Prostate gland (tissue), 2 donors: ENCODE results near the gene CDC42BPA. TPM values are rescaled to one million over a fixed set of nuclear protein-coding genes. Genes with fewer than 3 reads are reported as not detected.

Experiments
- DNase-seq: peaks from one replicate; pipeline ENCODE4 v3.0.0-alpha.2; 2019; ENCODE audit warnings: low spot score
- H3K27ac ChIP-seq, 2 donors: fragments of 200-600 bp; sonication (generic); 2 replicates each; pipeline ENCODE4 v1.5.1; 2017 to 2019
- H3K27me3 ChIP-seq: fragments of 200-600 bp; sonication (generic); replicated peaks from 2 replicates; pipeline ENCODE4 v1.5.1; 2019; ENCODE audit not compliant: insufficient read depth
- H3K36me3 ChIP-seq, 2 donors: fragments of 200-600 bp; sonication (generic); 1 replicate in 1 of 2; 2 replicates in 1 of 2; pipeline versions ENCODE4 v1.5.1 to v1.8.1; 2017 to 2019
- H3K4me1 ChIP-seq: fragments of 200-600 bp; sonication (generic); replicated peaks from 2 replicates; pipeline ENCODE4 v1.5.1; 2019
- H3K4me3 ChIP-seq, 2 donors: fragments of 200-600 bp; sonication (generic); 2 replicates each; pipeline ENCODE4 v1.5.1; 2017 to 2019
- H3K9me3 ChIP-seq: fragments of 200-600 bp; sonication (generic); 2 replicates; pipeline ENCODE4 v1.5.1; 2017
- CTCF ChIP-seq, 4 experiments: fragments of 200-600 bp in 2 of 4; fragments of 450-650 bp in 2 of 4; sonication (generic) in 2 of 4; IDR thresholded peaks; 1 replicate in 3 of 4; 2 replicates in 1 of 4; pipeline ENCODE4 v1.5.1; 2016 to 2019; ENCODE audit warnings: antibody characterized with exemption in 4 of 4, mild to moderate bottlenecking in 2 of 4, moderate library complexity in 2 of 4
- POLR2A ChIP-seq: fragments of 450-650 bp; IDR thresholded peaks from one replicate; pipeline ENCODE4 v1.6.1; 2016; ENCODE audit warnings: antibody characterized with exemption, mild to moderate bottlenecking
- POLR2AphosphoS5 ChIP-seq: sonication (generic); formaldehyde crosslinking; IDR thresholded peaks from one replicate; pipeline ENCODE4 v1.6.1; 2017; ENCODE audit warnings: antibody characterized with exemption
- WGBS: methylation state at CpG from one replicate; pipeline ENCODE4 v1.1.5; 2018; 5-methylcytosine and 5-hydroxymethylcytosine counted together
- intact Hi-C: fragments of 100-400 bp; cut with DNase I; formaldehyde crosslinking; loops from one replicate; pipeline ENCODE4 v1.14.2; 2022
- total RNA-seq, 2 donors: library from RNA; depleted of rRNA; stranded (reverse); fragments of >200 nt; gene quantifications; one replicate each; pipeline ENCODE4 v1.1.0, GENCODE V29; 2016

CDC42BPA gene
- total RNA-seq, 2 donors from 2014 or later: 31.3 to 76.9 TPM

- no peak overlapping the region for H3K4me3 ChIP-seq
- H3K36me3 ChIP-seq: no peaks in the 10 kb centered on the region
- DNase-seq: no peak
- no peaks in the 10 kb centered on the region for H3K27me3 ChIP-seq
- no peaks in the 10 kb centered on the region for H3K4me1 ChIP-seq
- H3K9me3 ChIP-seq: no peaks in the 10 kb centered on the region
- no peak overlapping the region for H3K27ac ChIP-seq
- no peak for TF ChIP-seq CTCF (IDR thresholded peaks at IDR 0.05)
- no peak for TF ChIP-seq POLR2A
- TF ChIP-seq POLR2AphosphoS5: no peak
- intact Hi-C loops: no loop called here
- WGBS: 91% methylated on average over 2 of the region's 2 CpGs
Observed at GRCh38 chr1:227260433-227260832, 57.9 kb downstream of the CDC42BPA start.

GRCh38 chr1:227257964-227258363 lies 60.3 kb downstream of the CDC42BPA start:
- DNase-seq: no peak
- Histone ChIP-seq H3K36me3 (no peaks in the 10 kb centered on the region), H3K27me3 (no peaks in the 10 kb centered on the region), H3K27ac (no peak overlapping the region), H3K4me3 (no peak overlapping the region), H3K9me3 (no peaks in the 10 kb centered on the region), H3K4me1 (no peaks in the 10 kb centered on the region)
- TF ChIP-seq POLR2AphosphoS5 (no peak), POLR2A (no peak), CTCF (IDR thresholded peaks at IDR 0.05) (no peak)
- 87% methylated on average over 7 of the region's 7 CpGs for WGBS
- intact Hi-C loops: no loop called here

- no peaks in the 10 kb centered on the region for H3K9me3 ChIP-seq
- WGBS: 42% methylated on average over 5 of the region's 5 CpGs
- no peaks in the 10 kb centered on the region for H3K36me3 ChIP-seq
- TF ChIP-seq CTCF (IDR thresholded peaks at IDR 0.05) (no peak), POLR2A (no peak), POLR2AphosphoS5 (no peak)
- no peak overlapping the region for H3K27ac ChIP-seq
- H3K4me3 ChIP-seq: no peak overlapping the region
- intact Hi-C loops: no loop called here
- no peaks in the 10 kb centered on the region for H3K4me1 ChIP-seq
- no peaks in the 10 kb centered on the region for H3K27me3 ChIP-seq
- no peak for DNase-seq
Observed at GRCh38 chr1:227255086-227255732, 63.1 kb downstream of the CDC42BPA start.

DNA sequence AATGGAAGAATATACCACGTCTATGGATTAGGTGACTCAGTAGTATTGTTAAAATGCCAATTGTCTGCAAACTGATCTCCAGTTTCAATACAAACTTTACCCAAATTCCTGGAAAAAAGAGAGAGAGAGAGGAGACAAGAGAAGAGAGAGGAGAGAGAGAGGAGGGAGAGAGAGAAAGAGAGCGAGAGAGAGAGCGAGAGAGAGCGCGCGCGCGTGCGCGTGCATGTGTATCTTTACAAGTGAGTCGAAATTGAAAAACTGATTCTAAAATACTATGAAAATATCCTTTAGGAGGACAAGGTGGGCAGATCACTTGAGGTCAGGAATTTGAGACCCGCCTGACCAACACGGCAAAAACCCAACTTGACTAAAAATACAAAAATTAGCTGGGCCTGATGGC lies 65.2 kb downstream of the CDC42BPA start:
- WGBS: 97% methylated on average over 13 of the region's 13 CpGs
- intact Hi-C loops: no loop called here
- H3K27me3 ChIP-seq: no peaks in the 10 kb centered on the region

More for the DNA sequence above, 65.2 kb downstream of the CDC42BPA start:
- TF ChIP-seq CTCF (IDR thresholded peaks at IDR 0.05) (no peak), POLR2AphosphoS5 (no peak), POLR2A (no peak)
- Histone ChIP-seq H3K27ac (no peak overlapping the region), H3K4me3 (no peak overlapping the region), H3K36me3 (no peaks in the 10 kb centered on the region), H3K4me1 (no peaks in the 10 kb centered on the region), H3K9me3 (no peaks in the 10 kb centered on the region)
- DNase-seq: no peak
